ENCODE results near the gene TOX2.

Gene TOX2

GRCh38 chr20:44023515-44024371 is 109.1 kb downstream of the TOX2 start:
- no peak for DNase-seq

- no peak for DNase-seq
These were observed 110.3 kb downstream of the TOX2 start for GRCh38 chr20:44024820-44025580.

GRCh38 chr20:44025756-44026155 is 111.1 kb downstream of the TOX2 start:
- no peak for DNase-seq

DNA sequence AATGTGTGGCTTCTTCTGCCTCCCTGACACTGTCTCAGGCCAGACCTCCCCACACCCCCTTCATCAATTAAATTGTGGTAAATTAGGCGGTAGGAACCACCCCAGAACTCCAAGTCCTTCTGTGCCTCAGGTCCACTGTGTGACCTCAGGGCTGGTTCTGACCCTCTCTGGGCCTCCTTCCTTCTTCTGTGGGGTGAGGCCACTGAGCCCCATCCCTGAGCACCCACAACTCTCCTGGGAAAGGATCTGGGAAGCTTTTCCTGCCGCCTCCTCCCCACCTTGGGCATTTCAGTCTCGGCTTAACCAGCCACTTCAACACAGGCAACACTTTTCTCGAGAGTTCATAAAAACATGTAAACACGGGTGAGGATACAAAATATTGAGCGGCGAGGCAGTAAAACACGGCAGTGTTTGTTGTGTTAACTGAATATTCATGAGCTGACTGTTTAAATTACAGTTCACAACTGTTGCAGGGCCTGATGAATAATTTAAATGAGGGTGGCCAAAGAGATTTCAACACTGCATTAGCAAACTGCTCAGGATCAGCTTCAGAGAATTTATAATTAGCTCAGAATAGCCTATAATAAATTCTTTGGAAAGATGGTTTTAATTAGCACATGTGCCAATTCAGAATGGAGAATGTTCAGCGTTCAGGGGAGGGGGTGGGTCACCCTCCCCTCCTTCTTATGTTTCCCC is 112.1 kb downstream of the TOX2 start:
- DNase-seq, result no peak

GRCh38 chr20:44027343-44028002 is 112.8 kb downstream of the TOX2 start:
- no peak for DNase-seq

DNA sequence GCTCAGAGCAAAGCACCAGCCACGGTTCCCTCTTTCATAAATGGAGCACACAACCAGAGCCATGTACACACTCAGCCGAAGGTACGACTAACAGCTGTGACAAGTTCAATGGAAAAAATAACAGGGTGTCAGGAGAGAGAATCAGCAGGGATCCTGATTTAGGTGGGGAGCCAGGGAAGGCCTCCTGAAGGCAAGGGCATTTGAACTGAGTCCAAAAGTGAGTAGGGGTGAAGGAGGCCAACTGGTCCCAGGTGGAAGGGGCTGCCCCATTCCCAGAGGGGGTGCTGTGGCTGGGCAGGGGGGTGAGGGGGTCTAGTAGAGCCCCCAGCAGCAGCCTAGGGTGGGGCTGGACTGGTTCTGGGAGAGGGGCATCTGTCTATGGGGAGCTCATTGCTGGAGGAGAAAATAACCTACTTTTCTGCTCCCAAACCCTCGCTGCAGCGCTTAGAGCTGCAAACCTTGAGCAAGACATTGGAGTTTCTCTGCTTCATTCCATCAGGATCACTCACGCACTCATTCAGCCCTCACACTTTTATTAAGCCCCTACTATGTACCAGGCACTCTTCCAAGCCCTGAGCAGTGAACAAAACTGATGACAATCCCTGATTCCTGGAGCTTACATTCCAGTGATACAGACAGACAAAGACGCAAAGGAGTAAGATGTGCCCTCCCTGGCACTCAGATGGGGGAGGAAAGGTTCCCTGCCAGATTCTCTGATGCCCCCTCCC is 113.5 kb downstream of the TOX2 start:
- DNase-seq, result no peak

GRCh38 chr20:44028868-44029847 is 114.5 kb downstream of the TOX2 start:
- no peak for DNase-seq

DNA sequence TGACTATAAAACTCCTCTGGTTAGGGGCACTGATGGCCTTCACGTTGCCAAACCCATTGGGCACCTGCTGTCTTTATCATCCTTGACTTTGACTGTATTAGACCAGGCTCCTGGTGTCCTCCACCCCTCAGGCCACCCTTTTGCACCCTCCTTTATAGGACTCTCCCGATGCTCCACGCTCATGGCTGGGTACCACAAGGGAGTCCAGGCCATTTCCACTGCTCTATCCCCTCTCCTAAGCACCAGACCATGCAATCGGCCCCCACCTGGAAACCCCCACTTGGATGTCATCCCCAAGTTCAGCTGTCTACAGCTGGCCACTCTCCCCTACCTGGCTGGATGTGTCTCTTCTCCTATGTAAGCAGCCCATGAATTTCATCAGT is 115.2 kb downstream of the TOX2 start:
- no peak for DNase-seq

DNA sequence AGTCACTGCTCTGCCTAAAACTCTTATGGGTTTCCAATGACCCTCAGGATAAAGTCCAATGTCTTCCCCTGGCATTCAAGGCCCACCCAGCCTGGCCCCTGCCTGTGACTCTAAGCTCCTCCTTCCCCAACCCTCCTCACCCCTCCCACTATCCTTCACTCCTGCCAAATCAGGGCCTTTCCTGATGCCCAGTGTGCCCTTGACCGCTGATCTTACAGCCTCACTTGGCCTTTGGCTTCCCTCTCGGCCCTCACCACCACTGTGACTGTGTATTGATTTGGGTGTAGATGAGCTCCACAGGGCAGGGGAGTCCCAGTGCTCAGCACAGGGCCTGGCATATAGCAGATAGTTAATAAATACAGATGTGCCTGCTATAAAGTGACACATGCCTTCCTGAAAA is 115.7 kb downstream of the TOX2 start:
- DNase-seq, result no peak

DNA sequence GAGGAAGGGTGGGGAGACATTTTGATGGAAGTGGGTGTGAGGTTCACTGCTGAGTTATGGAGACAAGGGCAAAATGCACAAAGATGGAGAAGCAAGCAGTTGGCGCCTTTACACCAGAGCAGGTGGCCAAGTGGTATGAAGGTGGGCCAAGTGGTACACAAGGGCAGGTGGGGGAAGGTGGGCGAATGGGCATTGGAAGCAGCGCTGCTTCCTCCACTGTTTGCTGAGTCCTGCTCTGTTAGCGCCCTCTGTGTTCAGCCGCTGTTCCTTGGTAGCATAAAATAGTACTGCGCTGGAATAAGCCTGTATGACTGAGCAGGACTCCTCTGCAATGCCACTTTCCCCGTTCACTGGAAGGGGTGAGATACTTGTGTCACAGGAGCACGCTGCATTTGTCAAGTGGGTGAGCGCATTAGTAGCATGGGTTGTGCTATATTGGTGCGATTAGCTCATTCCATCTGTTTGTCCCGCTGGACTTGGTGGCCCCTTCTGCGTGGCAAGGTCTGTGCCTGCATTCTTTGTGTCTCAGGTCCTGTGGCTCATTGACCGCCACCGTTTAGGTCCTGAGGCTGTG is 116.4 kb downstream of the TOX2 start:
- no peak for DNase-seq

DNA sequence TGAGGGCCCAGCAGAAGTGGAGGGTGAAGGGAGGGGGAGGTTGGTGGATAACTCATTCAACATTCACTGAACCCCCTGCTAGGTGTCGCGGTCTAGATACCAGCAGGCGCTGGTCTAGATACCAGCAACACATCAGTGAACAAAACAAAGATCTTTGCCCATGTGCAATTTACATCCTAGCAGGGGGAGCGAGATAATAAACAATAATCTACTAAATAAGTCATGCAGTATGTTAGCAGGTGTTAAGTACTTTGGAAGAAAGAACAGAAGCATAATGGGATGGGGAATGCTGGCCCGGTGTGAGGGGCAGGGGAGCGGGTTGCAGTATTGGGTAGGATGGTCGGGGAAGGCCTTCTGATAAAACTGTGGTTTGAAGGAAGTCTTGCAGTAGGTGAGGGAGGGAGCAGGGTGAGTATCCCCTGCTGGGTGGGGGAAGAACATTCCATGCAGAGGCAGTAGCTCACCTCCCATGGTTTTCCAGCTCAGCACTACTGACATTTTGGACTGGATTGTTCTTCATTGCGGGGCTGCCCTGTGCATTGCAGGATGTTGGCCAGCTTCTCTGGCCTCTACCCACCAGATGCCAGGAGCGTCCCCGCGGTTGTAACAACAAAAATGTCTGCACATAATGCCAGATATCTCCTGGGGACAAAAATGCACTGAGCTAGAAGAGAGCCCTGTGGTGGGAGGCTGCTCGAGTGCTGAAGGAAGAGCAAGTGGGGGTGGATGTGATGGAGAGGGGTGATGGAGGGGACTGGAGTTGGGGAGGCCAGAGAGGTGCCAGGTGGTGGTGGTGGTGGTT is 117.3 kb downstream of the TOX2 start:
- no peak for DNase-seq

DNA sequence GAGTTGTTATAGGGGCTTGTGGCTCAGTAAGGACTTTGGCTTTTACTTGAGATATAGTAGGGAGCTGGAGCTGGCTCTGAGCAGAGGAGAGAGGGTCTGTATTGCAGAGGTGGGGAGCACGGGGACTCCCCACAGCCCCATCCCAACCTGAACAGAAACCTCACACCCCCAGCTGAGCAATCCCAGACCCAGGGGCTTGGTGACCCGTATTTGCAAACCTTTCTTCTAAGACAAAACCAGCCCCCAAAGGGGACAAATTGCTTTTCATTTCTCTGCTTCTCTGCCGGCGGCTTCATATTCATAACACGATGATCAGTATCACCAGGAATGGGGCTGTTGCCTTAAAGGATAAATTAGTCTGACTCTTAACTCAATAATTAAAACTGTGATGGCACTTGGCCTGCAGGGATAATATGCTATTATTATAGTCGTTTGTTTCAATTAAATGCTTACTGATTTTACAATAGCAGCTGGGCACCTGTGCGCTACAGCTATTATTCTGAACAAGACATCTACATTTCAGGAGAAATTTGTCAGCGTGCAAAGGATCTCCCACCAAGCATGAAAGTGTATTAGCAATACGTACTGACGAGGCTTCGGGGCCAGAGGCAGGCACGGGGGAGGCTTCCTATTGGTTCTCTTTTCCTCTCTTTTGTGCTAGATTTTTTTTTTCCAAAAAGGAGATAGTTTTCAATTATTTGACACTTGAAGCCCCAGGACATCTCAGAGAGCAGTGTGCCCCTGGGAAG is 118.1 kb downstream of the TOX2 start:
- DNase-seq, result no peak

DNA sequence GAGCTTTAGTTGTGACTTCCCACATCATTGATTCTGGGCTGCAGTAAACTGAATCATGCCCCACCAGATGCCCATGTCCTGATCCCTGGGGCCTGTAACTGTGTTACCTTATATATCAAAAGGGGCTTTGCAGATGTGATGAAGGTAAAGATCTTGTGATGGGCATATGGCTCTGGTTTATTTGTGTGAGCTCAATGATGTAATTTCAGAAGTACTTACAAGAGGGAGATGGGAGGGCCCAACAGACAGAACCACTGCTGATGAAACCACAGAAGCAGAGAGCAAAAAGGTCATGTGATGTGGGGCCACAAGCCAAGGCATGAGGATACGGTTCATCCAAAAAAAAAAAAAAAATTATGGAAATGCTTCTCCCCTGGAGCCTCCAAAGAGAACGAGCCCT is 118.7 kb downstream of the TOX2 start:
- DNase-seq, result no peak

DNA sequence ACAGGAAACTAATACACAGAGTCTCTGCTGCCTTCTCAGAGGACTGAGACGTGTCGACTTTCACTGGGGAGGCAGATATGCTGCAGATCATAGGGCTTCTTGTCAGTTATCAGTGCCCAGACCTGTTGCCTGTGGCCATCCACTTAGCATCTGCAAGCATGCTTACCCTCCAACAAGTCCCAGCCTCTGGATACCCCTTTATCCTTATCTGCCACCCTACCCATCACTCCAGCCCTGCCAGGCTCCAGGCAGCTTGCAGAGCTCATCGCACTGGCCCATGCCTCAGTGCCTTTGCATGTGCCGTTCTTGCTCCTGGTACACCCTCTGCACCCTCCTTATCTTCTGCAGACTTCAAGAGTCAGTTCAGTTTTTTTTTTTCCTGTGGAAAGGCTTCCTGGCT is 119.2 kb downstream of the TOX2 start:
- no peak for DNase-seq

GRCh38 chr20:44034451-44034850 is 119.8 kb downstream of the TOX2 start:
- no peak for DNase-seq

GRCh38 chr20:44034965-44035635 is 120.4 kb downstream of the TOX2 start:
- DNase-seq, result no peak

DNA sequence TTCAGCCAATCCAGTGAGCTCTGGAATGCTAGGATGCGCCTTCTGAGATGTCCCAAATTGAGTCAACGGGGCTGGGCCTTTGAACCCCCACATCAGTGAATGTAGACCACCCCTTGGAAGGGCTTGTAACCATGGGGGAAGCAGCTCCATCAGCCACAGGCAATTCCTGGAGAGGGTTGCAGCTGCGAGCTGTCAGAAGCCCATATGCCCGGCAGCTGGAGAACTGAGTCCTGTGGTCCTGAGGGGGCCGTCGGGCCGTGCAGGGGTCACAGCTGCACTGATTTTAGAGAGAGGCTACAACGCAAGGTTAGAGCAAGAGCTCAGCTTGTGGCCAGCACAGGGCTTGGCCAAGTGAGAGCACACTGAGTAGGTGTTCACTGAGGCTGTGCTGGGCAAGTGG is 121.3 kb downstream of the TOX2 start:
- no peak for DNase-seq

DNA sequence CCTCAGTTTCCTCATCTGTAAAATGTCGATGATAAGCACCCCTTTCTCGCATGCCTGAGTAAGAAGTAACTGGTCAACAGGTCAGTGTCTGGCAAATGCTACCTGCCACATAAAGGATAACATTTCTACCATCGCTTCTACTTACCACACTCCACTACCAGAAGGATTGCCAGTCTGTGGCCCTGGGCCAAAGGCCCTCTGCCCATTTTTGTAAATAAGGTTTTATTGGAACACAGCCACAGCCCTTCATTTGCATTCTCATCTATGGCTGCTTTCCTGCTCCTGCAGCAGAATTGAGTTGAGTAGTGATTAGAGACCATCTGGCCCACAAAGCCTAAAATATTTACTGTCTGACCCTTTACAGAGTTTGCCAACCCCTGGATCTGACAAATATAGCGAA is 121.8 kb downstream of the TOX2 start:
- DNase-seq, result peak; percentile 92

- DNase-seq, result peak; percentile 77
These were observed 124.0 kb downstream of the TOX2 start for GRCh38 chr20:44038681-44039123.
